Limb (tissue), 2 donors: Measurements from ENCODE around the gene MUS81.

ENCODE experiments used
- DNase-seq, 2 donors: peaks; one replicate each; pipeline ENCODE4 v3.0.0-alpha.2; 2016; ENCODE audit errors: extremely low spot score in 2 of 2

MUS81 gene

GRCh38 chr11:65859095-65859811, 980 bp upstream of the MUS81 start:
- peak; percentile 98 to 99 for DNase-seq

GRCh38 chr11:65859812-65860277, 388 bp upstream of the MUS81 start:
- peak in 1 of 2 donors; percentile 22 for DNase-seq

DNA sequence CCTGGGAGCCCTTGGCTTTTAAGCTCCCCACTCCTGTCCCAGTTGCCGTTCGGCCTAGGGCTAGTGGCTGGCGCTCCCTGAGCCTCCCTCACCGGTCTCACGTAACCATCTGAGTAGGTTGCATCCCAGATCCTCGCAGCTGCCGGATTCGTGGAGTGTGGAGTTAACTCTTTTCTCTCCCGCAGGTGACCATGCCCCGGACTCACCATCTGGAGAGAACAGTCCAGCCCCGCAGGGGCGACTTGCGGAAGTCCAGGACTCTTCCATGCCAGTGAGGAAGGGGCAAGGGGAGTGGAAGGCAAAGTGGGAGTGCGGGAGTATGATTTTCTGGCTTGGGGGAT, 902 bp downstream of the MUS81 start:
- DNase-seq: no peak

DNA sequence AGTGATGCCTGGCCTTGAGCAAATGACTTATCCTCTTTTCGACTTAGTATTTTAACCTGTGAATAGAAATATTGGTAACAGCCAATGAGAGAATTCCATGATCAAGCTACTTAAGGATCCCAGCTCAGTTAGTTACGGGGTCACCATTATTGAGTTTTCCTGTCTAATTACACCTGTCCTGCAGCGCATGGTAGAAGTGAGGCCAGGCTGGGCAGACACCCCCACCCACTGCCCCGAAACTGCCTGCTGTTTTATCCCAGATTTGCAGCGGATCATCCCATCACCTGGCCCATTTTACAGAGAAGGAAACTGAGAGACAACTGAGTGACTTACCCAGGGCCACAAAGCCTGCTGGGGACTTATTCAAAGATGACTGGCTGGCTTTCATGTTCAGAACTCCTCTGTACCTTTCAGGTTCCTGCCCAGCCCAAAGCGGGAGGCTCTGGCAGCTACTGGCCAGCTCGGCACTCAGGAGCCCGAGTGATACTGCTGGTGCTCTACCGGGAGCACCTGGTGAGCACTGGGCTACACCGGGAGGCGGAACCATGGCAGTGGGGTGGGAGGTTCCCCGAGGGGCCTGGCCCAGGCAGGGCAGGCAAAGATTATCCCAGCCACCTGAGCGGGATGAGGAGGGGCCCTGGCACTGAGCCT, 1.4 kb downstream of the MUS81 start:
- no peak for DNase-seq

- DNase-seq: peak in 1 of 2 donors; percentile 32
Measured at GRCh38 chr11:65862191-65862735, 2.0 kb downstream of the MUS81 start.

GRCh38 chr11:65862941-65863888, 3.0 kb downstream of the MUS81 start:
- DNase-seq: peak in 1 of 2 donors; percentile 44

- peak in 1 of 2 donors; percentile 19 for DNase-seq
Measured at GRCh38 chr11:65863889-65864705, 3.9 kb downstream of the MUS81 start.

- peak in 1 of 2 donors; percentile 30 for DNase-seq
Measured at GRCh38 chr11:65864706-65865471, 4.7 kb downstream of the MUS81 start.

DNA sequence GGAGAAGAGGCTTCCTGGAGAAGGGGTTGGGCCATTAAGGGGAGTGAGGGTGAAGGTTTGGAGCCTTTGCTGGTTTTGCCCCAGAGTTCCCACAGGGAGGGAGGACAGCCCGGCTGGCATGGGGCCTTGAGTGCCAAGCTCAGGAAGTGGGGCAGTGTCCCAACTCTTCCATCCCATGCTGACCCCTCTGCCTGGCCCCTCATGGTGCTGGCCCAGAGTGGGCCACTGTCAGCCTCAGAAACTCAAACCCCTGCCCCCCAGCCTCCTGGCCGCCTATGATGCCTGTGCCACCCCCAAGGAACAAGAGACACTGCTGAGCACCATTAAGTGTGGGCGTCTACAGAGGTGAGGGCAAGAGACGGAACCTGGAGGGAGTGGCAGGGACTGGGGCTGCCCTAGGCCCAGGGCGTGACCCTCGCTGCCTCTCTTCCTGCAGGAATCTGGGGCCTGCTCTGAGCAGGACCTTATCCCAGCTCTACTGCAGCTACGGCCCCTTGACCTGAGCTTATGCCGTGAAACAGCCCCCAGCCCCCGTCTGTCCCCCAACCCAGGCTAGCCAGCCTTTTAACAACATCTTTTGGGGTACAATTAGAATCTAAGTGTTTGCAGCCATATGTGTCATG, 5.4 kb downstream of the MUS81 start:
- DNase-seq: peak in 1 of 2 donors; percentile 27

DNA sequence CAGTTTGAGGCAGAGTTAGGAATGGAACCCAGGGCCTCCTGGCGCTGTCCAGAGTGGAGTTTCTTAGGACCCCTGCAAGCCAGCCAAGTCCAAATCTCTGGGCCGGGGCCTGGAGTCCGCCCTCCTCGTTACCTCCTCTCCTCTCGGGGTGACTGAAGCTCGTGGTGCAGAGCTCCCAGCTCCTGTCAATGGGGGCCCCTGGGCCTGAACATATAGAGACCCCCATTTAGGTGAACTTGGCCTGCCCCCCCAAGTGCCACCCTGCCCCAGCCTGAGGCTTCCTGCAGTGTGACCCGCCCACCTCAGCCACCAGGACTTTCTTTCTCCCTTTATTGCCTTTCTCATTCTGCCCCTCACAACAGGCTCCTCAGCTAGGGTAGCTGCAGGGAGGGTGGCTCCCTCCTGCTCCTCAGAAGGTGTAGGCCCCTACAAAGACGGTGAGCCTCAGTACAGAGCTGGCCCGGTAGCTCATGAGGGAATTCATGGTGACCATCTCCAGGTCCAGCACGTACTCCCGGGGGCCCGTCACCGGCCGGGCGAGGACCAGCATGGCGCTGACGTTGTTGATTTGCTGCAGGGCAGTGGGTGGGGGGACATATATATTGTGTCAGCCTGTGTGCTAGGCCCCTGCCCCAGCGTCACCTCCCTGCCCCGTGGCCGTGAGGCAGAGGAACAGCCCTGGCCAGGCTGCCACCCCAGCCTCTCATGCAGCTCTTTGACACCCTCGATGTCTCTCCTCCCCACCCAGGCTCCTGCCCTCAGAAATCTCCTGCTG, 6.5 kb downstream of the MUS81 start:
- peak in 1 of 2 donors; percentile 30 for DNase-seq

DNA sequence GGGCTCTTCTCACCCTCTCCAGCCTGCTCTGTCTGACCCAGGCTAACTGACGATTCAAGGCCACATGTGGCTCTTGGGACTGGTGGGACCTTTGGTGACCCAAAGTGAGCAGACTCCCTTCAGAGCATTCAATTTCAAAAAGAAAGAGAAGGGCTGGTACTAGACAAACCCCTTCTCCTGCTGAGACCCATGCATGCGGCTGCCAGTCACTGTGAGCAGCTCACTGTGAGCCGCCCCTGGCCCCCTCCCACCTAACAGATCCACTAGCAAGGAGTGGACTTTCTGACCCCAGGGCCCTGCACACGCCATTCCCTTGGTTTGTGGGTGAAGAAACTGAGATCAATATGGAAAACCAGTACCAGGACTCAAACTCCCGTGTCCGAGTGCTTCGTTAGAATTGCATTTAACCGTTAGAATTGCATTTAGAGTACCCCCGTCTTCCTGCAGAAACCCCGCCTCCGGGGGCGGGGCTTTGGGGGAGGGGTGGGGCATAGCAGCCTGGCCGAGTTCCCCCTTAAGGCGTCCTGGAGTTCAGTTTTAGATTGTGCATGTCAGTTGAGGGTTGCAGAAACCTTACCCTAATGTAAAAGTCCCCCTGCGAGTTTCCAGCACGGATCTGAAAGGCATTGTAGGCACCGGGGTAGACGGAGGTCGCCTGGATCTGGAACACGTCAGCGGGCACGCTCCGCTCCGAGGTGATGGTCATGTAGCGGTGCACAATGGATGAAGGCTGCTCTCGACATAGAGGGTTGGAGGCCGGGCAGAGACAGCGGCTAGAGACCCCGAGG, 7.2 kb downstream of the MUS81 start:
- peak in 1 of 2 donors; percentile 60 for DNase-seq

DNA sequence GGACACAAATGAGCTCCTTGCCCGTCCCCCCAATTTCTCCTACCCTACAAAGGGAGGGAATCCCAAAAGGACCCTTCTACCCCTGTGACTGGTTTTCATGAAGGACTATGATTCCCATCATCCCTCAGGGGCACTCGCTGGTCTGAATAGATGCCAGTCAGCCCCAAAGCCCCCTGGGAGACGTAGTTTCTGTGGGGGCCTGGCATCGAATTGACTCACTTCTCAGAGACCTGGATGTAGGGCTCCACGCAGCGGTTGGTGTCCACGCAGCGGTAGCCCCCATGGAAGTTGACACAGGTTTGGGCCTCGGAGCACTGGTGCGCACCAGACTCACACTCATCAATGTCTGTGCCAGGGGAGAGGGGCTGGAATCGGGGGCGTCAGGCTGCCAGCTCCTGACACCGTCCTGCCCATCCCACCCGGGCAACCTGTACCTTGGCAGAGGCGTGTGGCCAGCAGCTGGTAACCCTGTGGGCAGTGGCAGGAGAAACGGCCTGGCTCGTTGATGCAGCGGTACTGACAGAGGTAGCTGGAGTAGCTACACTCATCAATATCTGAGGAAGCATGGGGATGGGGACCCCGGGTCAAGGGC, 7.9 kb downstream of the MUS81 start:
- peak in 1 of 2 donors; percentile 51 for DNase-seq

DNA sequence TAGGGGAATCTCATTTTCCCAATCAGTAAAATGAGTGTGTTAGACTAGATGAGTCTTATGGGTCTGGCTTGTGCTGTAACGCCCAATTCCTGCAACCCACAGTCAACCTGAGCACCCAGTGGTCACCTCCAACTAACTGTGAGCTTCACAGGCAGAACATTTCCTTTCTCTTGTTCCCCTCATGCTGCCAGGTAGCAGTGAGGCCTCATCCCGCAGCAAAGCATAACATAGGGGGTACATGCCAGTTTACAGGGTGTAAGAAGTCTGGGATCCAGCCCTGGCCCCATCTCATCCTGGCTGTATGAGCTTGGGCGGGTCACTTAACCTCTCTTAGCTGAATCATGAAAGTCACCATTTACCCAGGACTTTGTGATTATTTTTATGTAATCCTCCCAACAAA, 8.7 kb downstream of the MUS81 start:
- DNase-seq: no peak

DNA sequence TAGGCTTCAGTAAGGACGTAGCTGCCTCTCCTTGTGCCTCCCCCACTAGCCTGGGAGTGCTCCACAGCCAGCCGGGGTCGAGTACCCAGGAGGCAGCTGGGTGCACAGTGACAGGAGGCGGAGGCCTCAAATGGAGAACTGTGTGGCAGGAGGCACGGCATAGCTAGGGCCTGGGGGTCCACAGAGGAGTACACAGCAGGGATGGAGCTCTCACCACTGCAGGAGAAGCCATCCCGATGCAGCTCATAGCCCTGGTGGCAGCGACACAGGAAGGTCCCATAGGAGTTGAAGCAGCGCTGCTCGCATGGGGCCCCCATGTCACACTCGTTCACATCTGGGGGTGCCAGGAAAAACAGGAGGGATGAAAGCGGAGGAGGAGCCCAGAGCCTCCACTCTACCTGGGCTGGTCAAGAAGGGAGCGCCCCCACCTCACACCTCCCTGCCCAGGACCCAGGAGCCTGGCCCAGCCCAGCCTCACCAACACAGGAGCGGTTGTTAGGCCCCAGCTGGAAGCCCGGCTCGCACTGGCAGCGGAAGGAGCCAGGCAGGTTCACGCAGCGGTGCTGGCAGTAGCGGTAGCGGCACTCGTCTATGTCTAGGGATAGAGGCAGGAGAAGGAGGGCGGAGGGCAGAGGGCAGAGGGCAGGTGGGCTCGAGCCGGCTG, 9.5 kb downstream of the MUS81 start:
- DNase-seq: no peak

DNA sequence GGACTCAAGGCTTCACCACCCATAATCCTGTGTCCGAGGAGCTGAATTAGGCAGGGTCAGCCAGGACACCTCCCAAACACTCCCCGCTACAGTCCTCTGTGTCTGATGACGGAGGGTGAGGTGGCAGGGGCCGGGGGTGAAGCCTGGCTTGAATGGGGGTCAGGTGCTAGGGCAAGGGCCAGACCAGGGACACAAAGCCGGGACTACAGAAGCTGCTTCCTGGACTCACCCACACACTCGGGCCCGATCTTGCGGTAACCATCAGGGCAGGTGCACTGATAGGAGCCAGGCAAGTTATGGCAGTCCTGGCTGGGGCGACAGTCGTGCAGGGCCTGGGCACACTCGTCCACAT, 10.1 kb downstream of the MUS81 start:
- DNase-seq: no peak

GRCh38 chr11:65870706-65871681, 10.8 kb downstream of the MUS81 start:
- DNase-seq: no peak
